CD1c-positive myeloid dendritic cell (primary cell): ENCODE data around the gene TRAPPC8.
"Not testable (repeated sequence)": the region's sequence is repeated elsewhere in the genome, so short reads cannot be mapped to it uniquely, and the experiment has no call there.

Experiments
- DNase-seq: peaks from one replicate; pipeline ENCODE4 v3.0.0-alpha.2; 2016; ENCODE audit errors: extremely low spot score

TRAPPC8 gene

DNA sequence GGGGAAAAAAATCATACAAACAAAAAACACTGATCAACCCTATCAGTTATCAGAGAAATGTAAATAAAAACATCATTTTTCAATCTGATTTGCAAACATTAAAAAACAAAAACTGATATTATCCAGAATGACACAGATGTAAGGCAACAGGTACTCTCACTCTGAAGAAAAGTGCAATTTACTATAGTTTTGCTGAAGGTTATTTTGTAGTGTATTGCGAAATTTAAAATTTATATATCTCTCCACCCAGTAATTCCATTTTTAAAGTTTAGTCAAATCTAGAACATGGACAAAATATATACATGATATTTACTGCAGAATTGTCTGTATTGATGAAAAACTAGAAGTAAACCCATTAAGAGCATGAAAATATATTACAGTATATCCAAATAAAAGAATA lies 79.8 kb downstream of the TRAPPC8 start:
- DNase-seq, result no peak

DNA sequence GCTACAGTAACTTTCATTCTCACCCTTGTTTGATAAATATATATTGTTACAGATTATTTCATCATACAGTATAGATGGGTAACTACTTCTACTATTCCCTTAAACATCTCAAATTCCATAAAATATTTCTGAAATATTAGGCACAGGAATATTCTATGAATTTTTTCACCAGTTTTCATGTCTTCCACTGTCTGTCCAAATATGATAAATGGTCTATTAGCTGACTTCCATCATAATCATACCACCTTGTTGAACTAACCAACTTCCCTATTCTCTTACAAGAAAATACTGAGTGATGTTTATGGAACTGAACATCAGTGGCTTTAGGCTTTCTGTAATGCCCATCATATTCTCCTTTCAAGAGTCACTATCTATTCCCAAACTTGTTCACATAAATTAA lies 82.4 kb downstream of the TRAPPC8 start:
- DNase-seq, result no peak

- no peak for DNase-seq
These were observed 85.3 kb downstream of the TRAPPC8 start for GRCh38 chr18:31857526-31858106.

DNA sequence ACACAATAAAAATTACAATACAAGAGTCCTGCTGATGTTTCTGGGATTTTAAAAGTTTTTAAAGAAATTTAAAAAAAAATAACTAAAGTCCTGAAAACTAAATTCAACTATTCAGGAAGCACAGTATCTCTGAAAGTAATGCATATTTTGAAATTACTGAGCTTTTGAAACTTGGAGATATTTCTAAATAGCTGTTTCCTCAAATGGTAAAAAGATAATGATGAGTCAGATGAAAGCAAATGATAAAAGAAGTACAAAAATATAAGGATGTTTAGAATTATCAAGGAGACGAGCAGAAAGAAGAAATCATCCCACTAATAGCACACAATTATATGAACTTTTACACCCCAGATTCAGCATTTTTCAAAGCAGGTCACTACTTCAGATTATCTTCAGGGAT lies 92.1 kb downstream of the TRAPPC8 start:
- DNase-seq, result peak; percentile 16

GRCh38 chr18:31840499-31840898 lies 102.4 kb downstream of the TRAPPC8 start:
- no peak for DNase-seq

DNA sequence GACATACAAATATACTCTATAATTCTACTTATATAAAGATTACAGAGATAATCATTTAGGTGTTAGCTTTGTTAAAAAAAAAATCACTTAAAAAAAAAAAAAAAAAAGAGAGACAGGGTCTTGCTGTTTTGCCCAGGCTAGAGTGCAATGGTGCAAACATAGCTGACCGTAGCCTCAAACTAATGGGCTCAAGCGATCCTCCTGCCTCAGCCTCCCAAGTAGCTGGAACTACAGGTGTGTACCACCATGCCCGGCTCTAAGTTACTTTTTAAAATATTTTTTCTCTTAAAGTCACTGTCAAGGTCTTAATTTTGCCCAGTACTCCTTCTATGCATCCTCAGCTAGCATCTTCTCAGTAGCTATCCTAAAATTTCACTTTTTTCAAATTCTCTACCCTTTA lies 105.0 kb downstream of the TRAPPC8 start:
- no peak for DNase-seq

- DNase-seq, result no peak
These were observed 107.3 kb downstream of the TRAPPC8 start for GRCh38 chr18:31835528-31836133.

DNA sequence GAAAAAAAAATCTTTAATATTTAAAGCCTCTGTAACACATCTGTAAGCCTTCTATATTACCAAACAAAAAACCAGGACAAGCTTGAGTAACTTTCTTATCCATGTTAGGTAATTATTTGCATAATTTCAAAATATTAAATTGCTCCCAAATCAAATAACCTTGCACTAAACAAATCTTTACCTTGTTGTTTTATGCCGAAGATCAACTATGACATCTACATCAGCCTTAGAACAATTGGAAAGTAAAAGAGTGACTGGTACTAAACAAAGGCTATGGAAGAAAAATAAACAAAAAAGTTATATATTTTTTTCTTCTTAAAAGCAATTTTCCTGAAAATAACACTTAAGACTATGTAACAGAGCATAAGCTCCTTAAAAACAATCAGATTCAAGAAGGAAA lies 111.0 kb downstream of the TRAPPC8 start:
- no peak for DNase-seq

- no peak for DNase-seq
These were observed 112.2 kb downstream of the TRAPPC8 start for GRCh38 chr18:31830686-31831085.

GRCh38 chr18:31828613-31829012 lies 114.3 kb downstream of the TRAPPC8 start:
- peak; percentile 12 for DNase-seq

- DNase-seq, result not testable (repeated sequence)
These were observed 116.1 kb downstream of the TRAPPC8 start for GRCh38 chr18:31826673-31827325.

GRCh38 chr18:31825772-31826171 lies 117.2 kb downstream of the TRAPPC8 start:
- no peak for DNase-seq

GRCh38 chr18:31821545-31822171 lies 121.3 kb downstream of the TRAPPC8 start:
- no peak for DNase-seq

- DNase-seq, result no peak
These were observed 123.1 kb downstream of the TRAPPC8 start for GRCh38 chr18:31819925-31820229.

- peak; percentile 72 for DNase-seq
These were observed 123.6 kb downstream of the TRAPPC8 start for GRCh38 chr18:31819106-31819924.

DNA sequence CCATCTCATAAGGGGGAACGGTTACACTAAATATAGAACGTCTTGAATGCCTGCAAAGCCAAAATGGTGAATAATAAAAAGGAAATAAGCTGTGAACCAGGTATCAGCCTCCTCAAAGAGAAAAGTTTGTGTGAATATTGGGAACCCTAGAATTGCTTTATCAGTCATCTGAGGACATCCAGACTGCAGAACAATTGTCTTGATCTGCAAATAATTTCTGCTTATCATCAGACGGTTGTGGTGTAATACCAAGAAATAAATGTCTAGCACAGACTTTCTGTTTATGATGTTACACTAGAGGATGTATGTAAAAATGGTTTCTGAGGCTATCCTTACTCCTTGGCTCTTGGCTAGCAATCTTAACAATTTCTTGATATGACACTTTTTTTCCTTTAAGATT lies 128.8 kb downstream of the TRAPPC8 start:
- DNase-seq, result no peak

- DNase-seq, result not testable (repeated sequence)
These were observed 132.4 kb downstream of the TRAPPC8 start for GRCh38 chr18:31810336-31811130.

GRCh38 chr18:31809049-31809448 lies 133.9 kb downstream of the TRAPPC8 start:
- DNase-seq, result not testable (repeated sequence)

DNA sequence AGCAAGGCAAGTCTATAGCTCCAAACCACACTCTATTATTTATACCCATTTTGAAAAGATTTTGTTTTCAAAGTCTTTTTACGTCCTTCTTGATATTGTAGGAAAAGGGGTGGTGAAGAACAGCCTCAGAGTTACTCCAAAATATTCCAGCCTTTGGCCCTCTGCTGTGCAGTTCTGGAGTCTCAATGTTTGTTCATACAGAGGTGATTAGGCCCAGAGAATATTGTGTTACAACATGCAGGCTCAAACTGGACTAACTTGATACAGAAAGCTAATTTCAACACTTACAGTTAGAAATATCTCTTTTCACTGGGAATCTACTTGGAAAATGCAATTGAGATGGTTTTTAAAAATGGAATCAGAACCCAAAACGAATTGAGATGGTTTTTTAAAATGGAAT lies 141.8 kb downstream of the TRAPPC8 start:
- no peak for DNase-seq

- DNase-seq, result not testable (repeated sequence)
These were observed 143.7 kb downstream of the TRAPPC8 start for GRCh38 chr18:31799257-31799656.

DNA sequence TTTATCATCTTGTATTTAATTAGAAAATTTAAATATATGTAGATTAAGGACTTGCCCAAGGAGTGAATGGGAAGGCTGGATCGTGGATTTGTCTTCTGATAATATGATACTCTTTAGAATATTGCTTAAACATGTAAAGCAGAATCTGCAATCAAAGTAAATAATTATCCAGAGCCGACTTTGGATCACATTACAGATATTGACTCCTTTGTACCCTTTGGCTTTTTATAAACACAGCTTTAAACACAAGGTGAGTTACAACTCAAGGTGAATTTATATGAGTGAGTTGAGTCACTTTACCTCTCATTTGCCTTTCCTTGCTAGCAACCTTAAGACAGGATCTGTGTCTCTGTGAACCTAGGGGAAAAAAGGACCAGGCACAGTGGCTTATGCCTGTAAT lies 144.5 kb downstream of the TRAPPC8 start:
- no peak for DNase-seq
